Measurements from ENCODE around the gene AICDA. TPM values are rescaled to one million over a fixed set of nuclear protein-coding genes. Genes with fewer than 3 reads are reported as not detected.
A peak's percentile ranks its signal among the peaks of the same experiment; 100 is the strongest.

AICDA gene
- total and polyA plus RNA-seq, 2 experiments from 2014 or later = 0.31 TPM; not detected in 1

GRCh38 chr12:8562310-8562709 is 50.3 kb downstream of the AICDA start:
- no peaks in the 10 kb centered on the region for H4K20me1 ChIP-seq (replicated peaks; ENCODE audit: insufficient read depth)
- peak; percentile 67 to 86 for TF ChIP-seq CTCF (conservative IDR thresholded peaks at IDR 0.05; ENCODE audit: low read depth in 2 of 2)
- no peak for TF ChIP-seq POLR2AphosphoS5 (IDR thresholded peaks at IDR 0.05; ENCODE audit: low read depth)
- H3K4me1 ChIP-seq (ENCODE audit: insufficient read depth) = peaks cover 29% of the 10 kb centered on the region
- no peaks in the 10 kb centered on the region for H3K36me3 ChIP-seq (ENCODE audit: insufficient read depth)
- ATAC-seq (0 out of 3 replicates have a peak, but pooled peaks have one; percentile 18), DNase-seq (ENCODE audit: low spot score) (peak; percentile 61)
- H3K4me3 ChIP-seq = no peak overlapping the region
- H2AFZ ChIP-seq = no peak overlapping the region
- no peaks in the 10 kb centered on the region for H3K27me3 ChIP-seq (ENCODE audit: insufficient read depth)
- H3K27ac ChIP-seq (ENCODE audit: low read depth) = peak overlapping the region; percentile 61; the same call in 1 of the 2 replicates
- no peaks in the 10 kb centered on the region for H3K79me2 ChIP-seq (replicated peaks; ENCODE audit: insufficient read depth)
- Mint-ChIP-seq H3K27me3 (ENCODE audit: insufficient read depth, low read depth, poor library complexity) (no peaks in the 10 kb centered on the region), H3K27ac (no peak overlapping the region), H3K36me3 (ENCODE audit: low read depth) (peaks cover 18% of the 10 kb centered on the region), H3K4me3 (no peak overlapping the region), H3K9me3 (peaks cover 21% of the 10 kb centered on the region), H3K4me1 (peaks cover 28% of the 10 kb centered on the region)
- H3K4me2 ChIP-seq = 0 out of 2 replicates have a peak overlapping the region, but pooled peaks have one; percentile 14
- H3F3A ChIP-seq (replicated peaks; ENCODE audit: low read depth) = no peaks in the 10 kb centered on the region
- H3K9me2 ChIP-seq (ENCODE audit: insufficient read depth) = no peaks in the 10 kb centered on the region

GRCh38 chr12:8561011-8561410 is 51.6 kb downstream of the AICDA start:
- H3K36me3 Mint-ChIP-seq (ENCODE audit: low read depth) = peaks cover 12% of the 10 kb centered on the region
- DNase-seq (ENCODE audit: low spot score) (no peak), ATAC-seq (no peak)
- H3K27ac Mint-ChIP-seq = no peak overlapping the region
- H3K27me3 ChIP-seq (ENCODE audit: insufficient read depth) = no peaks in the 10 kb centered on the region
- no peaks in the 10 kb centered on the region for H4K20me1 ChIP-seq (replicated peaks; ENCODE audit: insufficient read depth)
- peaks cover 29% of the 10 kb centered on the region for H3K4me1 ChIP-seq (ENCODE audit: insufficient read depth)
- H3K4me3 Mint-ChIP-seq = no peak overlapping the region
- H3K9me3 Mint-ChIP-seq = peaks cover 14% of the 10 kb centered on the region
- H3K4me2 ChIP-seq = no peak overlapping the region
- H2AFZ ChIP-seq = no peak overlapping the region
- no peak overlapping the region for H3K4me3 ChIP-seq
- H3K27me3 Mint-ChIP-seq (ENCODE audit: insufficient read depth, low read depth, poor library complexity) = peaks cover under 1% of the 10 kb centered on the region
- H3K36me3 ChIP-seq (ENCODE audit: insufficient read depth) = no peaks in the 10 kb centered on the region
- peaks cover 28% of the 10 kb centered on the region for H3K4me1 Mint-ChIP-seq
- peaks cover 3% of the 10 kb centered on the region; the same call in 1 of the 2 replicates for H3K9me2 ChIP-seq (ENCODE audit: insufficient read depth)
- no peaks in the 10 kb centered on the region for H3K79me2 ChIP-seq (replicated peaks; ENCODE audit: insufficient read depth)
- H3F3A ChIP-seq (replicated peaks; ENCODE audit: low read depth) = no peaks in the 10 kb centered on the region
- no peak overlapping the region for H3K27ac ChIP-seq (ENCODE audit: low read depth)
- TF ChIP-seq POLR2AphosphoS5 (IDR thresholded peaks at IDR 0.05; ENCODE audit: low read depth) = no peak
- no peak for TF ChIP-seq ZNF114 (CRISPR knock-in tag; IDR thresholded peaks at IDR 0.05)
- TF ChIP-seq, protein P1, sequence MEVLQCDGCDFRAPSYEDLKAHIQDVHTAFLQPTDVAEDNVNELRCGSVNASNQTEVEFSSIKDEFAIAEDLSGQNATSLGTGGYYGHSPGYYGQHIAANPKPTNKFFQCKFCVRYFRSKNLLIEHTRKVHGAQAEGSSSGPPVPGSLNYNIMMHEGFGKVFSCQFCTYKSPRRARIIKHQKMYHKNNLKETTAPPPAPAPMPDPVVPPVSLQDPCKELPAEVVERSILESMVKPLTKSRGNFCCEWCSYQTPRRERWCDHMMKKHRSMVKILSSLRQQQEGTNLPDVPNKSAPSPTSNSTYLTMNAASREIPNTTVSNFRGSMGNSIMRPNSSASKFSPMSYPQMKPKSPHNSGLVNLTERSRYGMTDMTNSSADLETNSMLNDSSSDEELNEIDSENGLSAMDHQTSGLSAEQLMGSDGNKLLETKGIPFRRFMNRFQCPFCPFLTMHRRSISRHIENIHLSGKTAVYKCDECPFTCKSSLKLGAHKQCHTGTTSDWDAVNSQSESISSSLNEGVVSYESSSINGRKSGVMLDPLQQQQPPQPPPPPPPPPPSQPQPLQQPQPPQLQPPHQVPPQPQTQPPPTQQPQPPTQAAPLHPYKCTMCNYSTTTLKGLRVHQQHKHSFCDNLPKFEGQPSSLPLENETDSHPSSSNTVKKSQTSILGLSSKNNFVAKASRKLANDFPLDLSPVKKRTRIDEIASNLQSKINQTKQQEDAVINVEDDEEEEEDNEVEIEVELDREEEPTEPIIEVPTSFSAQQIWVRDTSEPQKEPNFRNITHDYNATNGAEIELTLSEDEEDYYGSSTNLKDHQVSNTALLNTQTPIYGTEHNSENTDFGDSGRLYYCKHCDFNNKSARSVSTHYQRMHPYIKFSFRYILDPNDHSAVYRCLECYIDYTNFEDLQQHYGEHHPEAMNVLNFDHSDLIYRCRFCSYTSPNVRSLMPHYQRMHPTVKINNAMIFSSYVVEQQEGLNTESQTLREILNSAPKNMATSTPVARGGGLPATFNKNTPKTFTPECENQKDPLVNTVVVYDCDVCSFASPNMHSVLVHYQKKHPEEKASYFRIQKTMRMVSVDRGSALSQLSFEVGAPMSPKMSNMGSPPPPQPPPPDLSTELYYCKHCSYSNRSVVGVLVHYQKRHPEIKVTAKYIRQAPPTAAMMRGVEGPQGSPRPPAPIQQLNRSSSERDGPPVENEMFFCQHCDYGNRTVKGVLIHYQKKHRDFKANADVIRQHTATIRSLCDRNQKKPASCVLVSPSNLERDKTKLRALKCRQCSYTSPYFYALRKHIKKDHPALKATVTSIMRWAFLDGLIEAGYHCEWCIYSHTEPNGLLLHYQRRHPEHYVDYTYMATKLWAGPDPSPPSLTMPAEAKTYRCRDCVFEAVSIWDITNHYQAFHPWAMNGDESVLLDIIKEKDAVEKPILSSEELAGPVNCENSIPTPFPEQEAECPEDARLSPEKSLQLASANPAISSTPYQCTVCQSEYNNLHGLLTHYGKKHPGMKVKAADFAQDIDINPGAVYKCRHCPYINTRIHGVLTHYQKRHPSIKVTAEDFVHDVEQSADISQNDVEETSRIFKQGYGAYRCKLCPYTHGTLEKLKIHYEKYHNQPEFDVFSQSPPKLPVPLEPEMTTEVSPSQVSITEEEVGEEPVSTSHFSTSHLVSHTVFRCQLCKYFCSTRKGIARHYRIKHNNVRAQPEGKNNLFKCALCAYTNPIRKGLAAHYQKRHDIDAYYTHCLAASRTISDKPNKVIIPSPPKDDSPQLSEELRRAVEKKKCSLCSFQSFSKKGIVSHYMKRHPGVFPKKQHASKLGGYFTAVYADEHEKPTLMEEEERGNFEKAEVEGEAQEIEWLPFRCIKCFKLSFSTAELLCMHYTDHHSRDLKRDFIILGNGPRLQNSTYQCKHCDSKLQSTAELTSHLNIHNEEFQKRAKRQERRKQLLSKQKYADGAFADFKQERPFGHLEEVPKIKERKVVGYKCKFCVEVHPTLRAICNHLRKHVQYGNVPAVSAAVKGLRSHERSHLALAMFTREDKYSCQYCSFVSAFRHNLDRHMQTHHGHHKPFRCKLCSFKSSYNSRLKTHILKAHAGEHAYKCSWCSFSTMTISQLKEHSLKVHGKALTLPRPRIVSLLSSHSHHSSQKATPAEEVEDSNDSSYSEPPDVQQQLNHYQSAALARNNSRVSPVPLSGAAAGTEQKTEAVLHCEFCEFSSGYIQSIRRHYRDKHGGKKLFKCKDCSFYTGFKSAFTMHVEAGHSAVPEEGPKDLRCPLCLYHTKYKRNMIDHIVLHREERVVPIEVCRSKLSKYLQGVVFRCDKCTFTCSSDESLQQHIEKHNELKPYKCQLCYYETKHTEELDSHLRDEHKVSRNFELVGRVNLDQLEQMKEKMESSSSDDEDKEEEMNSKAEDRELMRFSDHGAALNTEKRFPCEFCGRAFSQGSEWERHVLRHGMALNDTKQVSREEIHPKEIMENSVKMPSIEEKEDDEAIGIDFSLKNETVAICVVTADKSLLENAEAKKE (CRISPR knock-in tag; IDR thresholded peaks at IDR 0.05) = no peak
- TF ChIP-seq JUNB (IDR thresholded peaks at IDR 0.05; ENCODE audit: unreplicated experiment) = no peak
- TF ChIP-seq, protein P2, sequence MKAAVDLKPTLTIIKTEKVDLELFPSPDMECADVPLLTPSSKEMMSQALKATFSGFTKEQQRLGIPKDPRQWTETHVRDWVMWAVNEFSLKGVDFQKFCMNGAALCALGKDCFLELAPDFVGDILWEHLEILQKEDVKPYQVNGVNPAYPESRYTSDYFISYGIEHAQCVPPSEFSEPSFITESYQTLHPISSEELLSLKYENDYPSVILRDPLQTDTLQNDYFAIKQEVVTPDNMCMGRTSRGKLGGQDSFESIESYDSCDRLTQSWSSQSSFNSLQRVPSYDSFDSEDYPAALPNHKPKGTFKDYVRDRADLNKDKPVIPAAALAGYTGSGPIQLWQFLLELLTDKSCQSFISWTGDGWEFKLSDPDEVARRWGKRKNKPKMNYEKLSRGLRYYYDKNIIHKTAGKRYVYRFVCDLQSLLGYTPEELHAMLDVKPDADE (IDR thresholded peaks at IDR 0.05) = no peak
- TF ChIP-seq, protein P3, sequence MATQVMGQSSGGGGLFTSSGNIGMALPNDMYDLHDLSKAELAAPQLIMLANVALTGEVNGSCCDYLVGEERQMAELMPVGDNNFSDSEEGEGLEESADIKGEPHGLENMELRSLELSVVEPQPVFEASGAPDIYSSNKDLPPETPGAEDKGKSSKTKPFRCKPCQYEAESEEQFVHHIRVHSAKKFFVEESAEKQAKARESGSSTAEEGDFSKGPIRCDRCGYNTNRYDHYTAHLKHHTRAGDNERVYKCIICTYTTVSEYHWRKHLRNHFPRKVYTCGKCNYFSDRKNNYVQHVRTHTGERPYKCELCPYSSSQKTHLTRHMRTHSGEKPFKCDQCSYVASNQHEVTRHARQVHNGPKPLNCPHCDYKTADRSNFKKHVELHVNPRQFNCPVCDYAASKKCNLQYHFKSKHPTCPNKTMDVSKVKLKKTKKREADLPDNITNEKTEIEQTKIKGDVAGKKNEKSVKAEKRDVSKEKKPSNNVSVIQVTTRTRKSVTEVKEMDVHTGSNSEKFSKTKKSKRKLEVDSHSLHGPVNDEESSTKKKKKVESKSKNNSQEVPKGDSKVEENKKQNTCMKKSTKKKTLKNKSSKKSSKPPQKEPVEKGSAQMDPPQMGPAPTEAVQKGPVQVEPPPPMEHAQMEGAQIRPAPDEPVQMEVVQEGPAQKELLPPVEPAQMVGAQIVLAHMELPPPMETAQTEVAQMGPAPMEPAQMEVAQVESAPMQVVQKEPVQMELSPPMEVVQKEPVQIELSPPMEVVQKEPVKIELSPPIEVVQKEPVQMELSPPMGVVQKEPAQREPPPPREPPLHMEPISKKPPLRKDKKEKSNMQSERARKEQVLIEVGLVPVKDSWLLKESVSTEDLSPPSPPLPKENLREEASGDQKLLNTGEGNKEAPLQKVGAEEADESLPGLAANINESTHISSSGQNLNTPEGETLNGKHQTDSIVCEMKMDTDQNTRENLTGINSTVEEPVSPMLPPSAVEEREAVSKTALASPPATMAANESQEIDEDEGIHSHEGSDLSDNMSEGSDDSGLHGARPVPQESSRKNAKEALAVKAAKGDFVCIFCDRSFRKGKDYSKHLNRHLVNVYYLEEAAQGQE (IDR thresholded peaks at IDR 0.05; ENCODE audit: unreplicated experiment) = no peak
- TF ChIP-seq EZH2phosphoT487 (IDR thresholded peaks at IDR 0.05; ENCODE audit: unreplicated experiment) = no peak
- TF ChIP-seq ZNF331 (CRISPR knock-in tag; IDR thresholded peaks at IDR 0.05; ENCODE audit: low read depth) = no peak

Measured in GM23338 (cell line).